ENCODE measurements around the gene ST8SIA1.

ST8SIA1 gene

GRCh38 chr12:22307811-22308210 is 26.7 kb downstream of the ST8SIA1 start:
- H3K9me3 ChIP-seq (ENCODE audit: low read depth, low read length) = no peaks in the 10 kb centered on the region
- DNase-seq (ENCODE audit: low read depth, low spot score) = no peak
- H3K36me3 ChIP-seq (ENCODE audit: insufficient read depth, low read length) = no peaks in the 10 kb centered on the region
- H3K9ac ChIP-seq (ENCODE audit: insufficient read length) = no peak overlapping the region
- no peak for TF ChIP-seq POLR2AphosphoS5 (IDR thresholded peaks at IDR 0.05; ENCODE audit: borderline replicate concordance, low read depth, low read length)
- TF ChIP-seq EZH2 (IDR thresholded peaks at IDR 0.05) = no peak
- TF ChIP-seq FOXP2 (optimal IDR thresholded peaks at IDR 0.05; ENCODE audit: control extremely low read depth, extremely low read length, insufficient read depth) = no peak
- H3K4me3 ChIP-seq = no peak overlapping the region
- no peak overlapping the region for H3K27ac ChIP-seq

GRCh38 chr12:22306311-22306710 is 28.2 kb downstream of the ST8SIA1 start:
- no peaks in the 10 kb centered on the region for H3K9me3 ChIP-seq (ENCODE audit: low read depth, low read length)
- no peak overlapping the region for H3K27ac ChIP-seq
- H3K4me3 ChIP-seq = no peak overlapping the region
- no peak overlapping the region for H3K9ac ChIP-seq (ENCODE audit: insufficient read length)
- DNase-seq (ENCODE audit: low read depth, low spot score) = no peak
- TF ChIP-seq FOXP2 (optimal IDR thresholded peaks at IDR 0.05; ENCODE audit: control extremely low read depth, extremely low read length, insufficient read depth) (no peak), EZH2 (IDR thresholded peaks at IDR 0.05) (no peak), POLR2AphosphoS5 (IDR thresholded peaks at IDR 0.05; ENCODE audit: borderline replicate concordance, low read depth, low read length) (no peak)
- no peaks in the 10 kb centered on the region for H3K36me3 ChIP-seq (ENCODE audit: insufficient read depth, low read length)

GRCh38 chr12:22304341-22304740 is 30.2 kb downstream of the ST8SIA1 start:
- Histone ChIP-seq H3K36me3 (ENCODE audit: insufficient read depth, low read length) (no peaks in the 10 kb centered on the region), H3K4me3 (no peak overlapping the region), H3K9ac (ENCODE audit: insufficient read length) (no peak overlapping the region), H3K9me3 (ENCODE audit: low read depth, low read length) (no peaks in the 10 kb centered on the region), H3K27ac (no peak overlapping the region)
- DNase-seq (ENCODE audit: low read depth, low spot score) = no peak
- TF ChIP-seq EZH2 (IDR thresholded peaks at IDR 0.05) (no peak), FOXP2 (optimal IDR thresholded peaks at IDR 0.05; ENCODE audit: control extremely low read depth, extremely low read length, insufficient read depth) (no peak), POLR2AphosphoS5 (IDR thresholded peaks at IDR 0.05; ENCODE audit: borderline replicate concordance, low read depth, low read length) (no peak)

- H3K9ac ChIP-seq (ENCODE audit: insufficient read length) = no peak overlapping the region
- H3K9me3 ChIP-seq (ENCODE audit: low read depth, low read length) = peaks cover 3% of the 10 kb centered on the region; the same call in 1 of the 2 replicates
- no peak overlapping the region for H3K4me3 ChIP-seq
- no peaks in the 10 kb centered on the region for H3K36me3 ChIP-seq (ENCODE audit: insufficient read depth, low read length)
- DNase-seq (ENCODE audit: low read depth, low spot score) = no peak
- no peak for TF ChIP-seq FOXP2 (optimal IDR thresholded peaks at IDR 0.05; ENCODE audit: control extremely low read depth, extremely low read length, insufficient read depth)
- no peak for TF ChIP-seq EZH2 (IDR thresholded peaks at IDR 0.05)
- no peak for TF ChIP-seq POLR2AphosphoS5 (IDR thresholded peaks at IDR 0.05; ENCODE audit: borderline replicate concordance, low read depth, low read length)
- no peak overlapping the region for H3K27ac ChIP-seq
Observed at GRCh38 chr12:22299294-22299912, 35.1 kb downstream of the ST8SIA1 start.

- Histone ChIP-seq H3K9ac (ENCODE audit: insufficient read length) (no peak overlapping the region), H3K27ac (no peak overlapping the region), H3K4me3 (no peak overlapping the region), H3K36me3 (ENCODE audit: insufficient read depth, low read length) (no peaks in the 10 kb centered on the region), H3K9me3 (ENCODE audit: low read depth, low read length) (no peaks in the 10 kb centered on the region)
- DNase-seq (ENCODE audit: low read depth, low spot score) = no peak
- TF ChIP-seq FOXP2 (optimal IDR thresholded peaks at IDR 0.05; ENCODE audit: control extremely low read depth, extremely low read length, insufficient read depth) = no peak
- no peak for TF ChIP-seq EZH2 (IDR thresholded peaks at IDR 0.05)
- TF ChIP-seq POLR2AphosphoS5 (IDR thresholded peaks at IDR 0.05; ENCODE audit: borderline replicate concordance, low read depth, low read length) = no peak
Observed at GRCh38 chr12:22289250-22289649, 45.3 kb downstream of the ST8SIA1 start.

GRCh38 chr12:22287776-22288621 is 46.5 kb downstream of the ST8SIA1 start:
- H3K4me3 ChIP-seq = no peak overlapping the region

GRCh38 chr12:22287101-22287500 is 47.4 kb downstream of the ST8SIA1 start:
- H3K27ac ChIP-seq = no peak overlapping the region
- no peak overlapping the region for H3K9ac ChIP-seq (ENCODE audit: insufficient read length)
- H3K36me3 ChIP-seq (ENCODE audit: insufficient read depth, low read length) = no peaks in the 10 kb centered on the region
- TF ChIP-seq FOXP2 (optimal IDR thresholded peaks at IDR 0.05; ENCODE audit: control extremely low read depth, extremely low read length, insufficient read depth) (no peak), EZH2 (IDR thresholded peaks at IDR 0.05) (no peak), POLR2AphosphoS5 (IDR thresholded peaks at IDR 0.05; ENCODE audit: borderline replicate concordance, low read depth, low read length) (no peak)
- no peaks in the 10 kb centered on the region for H3K9me3 ChIP-seq (ENCODE audit: low read depth, low read length)
- no peak overlapping the region for H3K4me3 ChIP-seq
- DNase-seq (ENCODE audit: low read depth, low spot score) = no peak

More at GRCh38 chr12:22287776-22288621, 46.5 kb downstream of the ST8SIA1 start:
- no peaks in the 10 kb centered on the region for H3K9me3 ChIP-seq (ENCODE audit: low read depth, low read length)
- no peak for DNase-seq (ENCODE audit: low read depth, low spot score)
- no peaks in the 10 kb centered on the region for H3K36me3 ChIP-seq (ENCODE audit: insufficient read depth, low read length)
- H3K27ac ChIP-seq = no peak overlapping the region
- TF ChIP-seq EZH2 (IDR thresholded peaks at IDR 0.05) = no peak
- TF ChIP-seq POLR2AphosphoS5 (IDR thresholded peaks at IDR 0.05; ENCODE audit: borderline replicate concordance, low read depth, low read length) = no peak
- no peak for TF ChIP-seq FOXP2 (optimal IDR thresholded peaks at IDR 0.05; ENCODE audit: control extremely low read depth, extremely low read length, insufficient read depth)
- no peak overlapping the region for H3K9ac ChIP-seq (ENCODE audit: insufficient read length)

GRCh38 chr12:22286569-22286968 is 47.9 kb downstream of the ST8SIA1 start:
- no peaks in the 10 kb centered on the region for H3K36me3 ChIP-seq (ENCODE audit: insufficient read depth, low read length)
- no peak for TF ChIP-seq EZH2 (IDR thresholded peaks at IDR 0.05)
- TF ChIP-seq FOXP2 (optimal IDR thresholded peaks at IDR 0.05; ENCODE audit: control extremely low read depth, extremely low read length, insufficient read depth) = no peak
- no peak for TF ChIP-seq POLR2AphosphoS5 (IDR thresholded peaks at IDR 0.05; ENCODE audit: borderline replicate concordance, low read depth, low read length)

More at GRCh38 chr12:22286569-22286968, 47.9 kb downstream of the ST8SIA1 start:
- H3K4me3 ChIP-seq = no peak overlapping the region
- DNase-seq (ENCODE audit: low read depth, low spot score) = no peak
- no peaks in the 10 kb centered on the region for H3K9me3 ChIP-seq (ENCODE audit: low read depth, low read length)
- H3K27ac ChIP-seq = no peak overlapping the region
- no peak overlapping the region for H3K9ac ChIP-seq (ENCODE audit: insufficient read length)

Data from SK-N-MC (cell line).